Liver (tissue), 3 donors: ENCODE measurements around the gene ITPKC.

Experiments used
- CTCF ChIP-seq: fragments of 150-350 bp; IDR thresholded peaks from 2 replicates; pipeline ENCODE4 v1.5.1; 2017; ENCODE audit warnings: improper control_type of control experiment, low read depth, low read length; ENCODE audit not compliant: missing input control
- EGR1 ChIP-seq, 2 donors: IDR thresholded peaks; 2 replicates each; pipeline ENCODE4 v1.6.1; 2016 to 2018; ENCODE audit warnings: antibody characterized with exemption in 2 of 2, low read depth in 2 of 2
- MAX ChIP-seq: IDR thresholded peaks from 2 replicates; pipeline ENCODE4 v1.6.1; 2016; ENCODE audit warnings: antibody characterized with exemption
- REST ChIP-seq: IDR thresholded peaks from 2 replicates; pipeline ENCODE4 v1.6.1; 2016; ENCODE audit warnings: antibody characterized with exemption, mild to moderate bottlenecking
- donor health status: healthy.
- donor health status: healthy.

DNA sequence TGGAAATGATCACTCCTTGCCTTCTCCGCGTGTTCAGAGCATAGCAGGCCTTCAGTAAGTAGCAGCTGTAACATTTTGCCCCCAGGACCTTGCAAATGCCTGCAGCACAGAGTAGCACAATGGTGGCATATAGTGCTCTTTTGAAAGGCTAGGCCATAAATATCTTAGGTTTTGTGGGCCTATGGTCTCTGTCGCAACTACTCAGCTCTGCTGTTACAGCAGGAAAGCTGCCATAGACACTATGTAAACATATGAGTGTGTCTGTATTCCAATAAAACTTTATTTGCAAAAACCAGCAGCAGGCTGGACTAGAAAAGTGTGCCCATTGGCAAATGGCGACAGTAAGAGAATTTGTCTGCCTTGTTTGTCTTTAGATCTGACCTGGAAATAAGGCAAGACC, 9.4 kb downstream of the ITPKC start:
- TF ChIP-seq EGR1 (IDR thresholded peaks at IDR 0.05; ENCODE audit: low read depth in 2 of 2) (no peak), CTCF (no peak), REST (no peak), MAX (no peak)
